Germinal center (tissue), 1 donor: ENCODE measurements around the gene ZNF385C.

ENCODE experiments used
- DNase-seq: peaks from one replicate; pipeline ENCODE4 v3.0.0; 2012; ENCODE audit warnings: mixed read lengths, low spot score

ZNF385C gene

DNA sequence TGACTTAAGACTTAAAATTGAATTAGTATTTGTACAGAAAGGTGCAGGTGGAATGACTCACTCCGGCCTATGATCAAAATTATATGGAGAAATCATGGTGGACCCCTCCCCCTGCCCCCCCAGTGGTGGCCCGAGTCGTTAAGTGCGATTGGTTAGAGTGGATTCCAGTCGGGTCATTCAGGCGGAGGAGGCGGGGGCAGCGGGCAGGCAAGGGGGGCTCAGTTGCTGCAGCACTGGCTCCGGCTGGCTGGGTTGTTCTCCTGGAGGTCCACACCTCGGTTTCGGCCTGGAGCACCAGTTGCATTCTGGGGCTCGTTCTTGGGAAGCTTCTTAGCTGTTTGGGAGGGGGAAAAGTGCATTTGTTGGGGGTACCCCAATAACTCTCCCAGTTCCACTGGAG is 27.3 kb upstream of the ZNF385C start:
- DNase-seq = no peak

DNA sequence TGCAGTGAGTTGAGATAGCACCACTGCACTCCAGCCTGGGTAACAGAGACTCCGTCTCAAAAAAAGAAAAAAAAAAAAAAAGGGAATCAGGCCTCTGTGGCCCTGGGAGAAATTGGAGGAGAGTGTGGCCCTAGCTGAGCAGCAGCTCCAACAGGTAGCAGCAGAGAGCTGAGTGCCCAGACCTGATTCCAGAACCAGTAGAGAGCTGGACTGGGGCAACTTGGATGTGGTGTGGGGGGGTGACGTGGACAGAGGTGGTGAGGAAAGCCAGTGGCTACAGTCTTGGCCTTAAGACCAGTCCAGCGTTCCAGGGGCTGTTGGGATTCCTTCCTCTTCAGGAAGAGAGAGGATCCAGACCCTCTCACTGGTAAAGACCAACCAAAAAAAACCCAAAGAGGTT is 26.0 kb upstream of the ZNF385C start:
- DNase-seq = no peak

DNA sequence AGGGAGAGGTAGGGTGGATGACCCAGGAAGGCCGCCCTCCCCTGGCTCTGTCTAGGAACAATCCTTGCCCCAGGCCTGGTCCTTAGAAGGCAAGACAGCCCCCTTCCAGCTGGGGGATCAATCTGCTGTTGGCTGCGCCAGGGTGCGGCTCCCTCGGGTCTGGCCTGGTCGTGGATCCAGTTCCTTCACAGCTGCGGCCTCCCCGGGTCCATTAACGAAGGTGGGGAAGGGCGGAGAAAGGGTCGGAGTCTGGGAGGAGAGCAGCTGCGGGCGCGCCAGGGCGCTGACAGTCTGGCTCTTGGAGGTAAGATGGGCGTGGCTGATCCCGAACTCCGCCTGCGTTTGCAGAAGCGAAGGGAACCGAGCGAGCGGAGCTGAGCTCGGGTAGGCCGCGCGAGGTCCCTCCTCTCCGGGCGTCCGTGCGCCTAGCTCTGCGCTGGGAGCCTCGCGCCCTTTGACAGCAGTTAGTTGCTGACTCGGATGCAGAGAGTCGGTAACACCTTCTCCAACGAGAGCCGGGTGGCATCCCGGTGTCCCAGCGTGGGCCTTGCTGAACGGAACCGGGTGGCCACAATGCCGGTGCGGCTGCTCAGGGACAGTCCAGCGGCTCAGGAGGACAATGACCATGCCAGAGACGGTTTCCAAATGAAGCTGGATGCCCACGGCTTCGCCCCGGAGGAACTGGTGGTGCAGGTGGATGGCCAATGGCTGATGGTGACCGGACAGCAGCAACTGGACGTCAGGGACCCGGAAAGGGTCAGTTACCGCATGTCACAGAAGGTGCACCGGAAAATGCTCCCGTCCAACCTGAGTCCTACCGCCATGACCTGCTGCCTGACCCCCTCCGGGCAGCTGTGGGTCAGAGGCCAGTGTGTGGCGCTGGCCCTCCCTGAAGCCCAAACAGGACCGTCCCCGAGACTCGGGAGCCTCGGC is 24.4 kb upstream of the ZNF385C start, which contains the start of gene HSPB9:
TSS of gene HSPB9 (plus strand) at position 434 of the 933 bp plus-strand sequence. CDS start at position 481, 47 bp downstream.
- DNase-seq = no peak

DNA sequence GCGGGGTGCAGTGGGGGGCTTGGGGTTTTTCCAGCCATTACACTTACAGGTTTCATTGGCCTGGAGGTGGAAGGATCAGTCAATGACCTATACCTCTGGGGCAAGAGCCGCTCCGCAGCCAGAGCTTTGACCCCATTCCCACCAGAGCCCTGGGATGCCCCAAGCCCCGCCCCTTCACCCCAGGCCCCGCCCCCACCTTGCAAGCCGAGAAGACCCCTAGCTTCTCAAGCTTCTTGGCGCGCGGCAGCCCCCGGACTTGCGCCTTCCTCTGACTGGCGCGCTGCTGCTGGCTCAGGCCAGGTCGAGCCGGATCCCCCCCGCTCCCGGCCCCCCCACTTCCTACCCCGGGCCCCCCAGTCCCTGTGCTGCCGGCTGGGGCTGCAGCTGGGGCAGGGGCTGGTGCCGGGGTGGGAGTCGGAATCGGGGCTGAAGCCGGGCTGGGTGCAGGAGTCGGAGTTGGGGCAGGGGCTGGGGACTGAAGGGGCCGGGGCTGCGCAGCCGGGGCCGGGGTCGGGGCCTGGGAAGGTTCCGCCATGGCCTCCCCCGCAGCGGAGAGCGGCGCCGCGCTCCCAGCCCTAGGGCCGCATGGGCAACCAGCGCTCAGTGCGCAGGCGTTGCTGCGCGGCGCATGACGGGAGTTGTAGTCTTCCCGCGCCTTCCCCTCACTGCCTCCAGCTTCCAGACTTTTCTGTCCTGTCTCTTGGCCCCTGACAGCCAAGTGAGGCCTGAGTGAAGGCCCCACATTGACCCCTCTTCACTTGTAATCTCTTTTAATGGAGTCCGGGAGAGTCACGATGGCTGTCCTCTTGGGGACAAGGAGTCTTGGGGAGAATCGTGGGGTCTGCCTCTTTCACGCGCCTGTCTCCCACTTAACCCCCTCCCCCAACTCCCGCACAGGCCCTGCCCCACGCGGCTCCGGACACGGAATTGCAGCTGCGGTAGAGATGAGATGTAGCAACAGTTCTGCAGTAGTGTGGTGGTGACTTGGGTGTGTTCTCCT is 22.8 kb upstream of the ZNF385C start, which contains the start of gene KAT2A:
TSS of gene KAT2A (minus strand) at position 598 of the 1,000 bp plus-strand sequence. CDS start at position 535, 63 bp downstream.
- peak; percentile 90 for DNase-seq

DNA sequence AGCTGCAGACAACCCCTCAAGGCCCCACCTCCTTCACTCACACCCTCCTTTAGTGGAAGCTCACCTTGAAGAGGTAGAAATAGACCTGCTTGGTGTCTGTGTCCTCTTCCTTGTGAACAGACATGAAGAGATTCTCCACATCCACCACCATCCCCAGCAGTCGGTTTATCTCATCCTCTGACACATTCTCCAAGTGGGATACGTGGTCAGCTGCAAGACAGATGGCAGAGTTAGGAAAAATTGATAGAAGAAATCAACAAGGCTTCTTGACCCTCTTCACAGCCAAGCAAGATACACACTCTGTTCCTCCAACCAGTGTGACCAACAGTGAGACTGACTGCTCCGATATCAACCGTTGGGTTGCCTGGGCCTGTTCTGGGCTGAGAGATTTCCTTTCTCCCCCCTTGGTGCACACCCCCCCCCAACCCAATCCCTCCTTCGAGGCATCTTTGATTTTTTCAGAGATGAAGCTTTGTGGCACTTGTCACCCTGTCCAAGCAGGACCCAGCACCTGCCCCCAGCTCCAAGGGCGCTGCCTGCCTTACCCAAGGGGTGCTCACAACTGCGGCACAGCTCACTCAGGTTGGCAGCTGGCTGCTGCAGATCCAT is 22.0 kb upstream of the ZNF385C start:
- DNase-seq = no peak

DNA sequence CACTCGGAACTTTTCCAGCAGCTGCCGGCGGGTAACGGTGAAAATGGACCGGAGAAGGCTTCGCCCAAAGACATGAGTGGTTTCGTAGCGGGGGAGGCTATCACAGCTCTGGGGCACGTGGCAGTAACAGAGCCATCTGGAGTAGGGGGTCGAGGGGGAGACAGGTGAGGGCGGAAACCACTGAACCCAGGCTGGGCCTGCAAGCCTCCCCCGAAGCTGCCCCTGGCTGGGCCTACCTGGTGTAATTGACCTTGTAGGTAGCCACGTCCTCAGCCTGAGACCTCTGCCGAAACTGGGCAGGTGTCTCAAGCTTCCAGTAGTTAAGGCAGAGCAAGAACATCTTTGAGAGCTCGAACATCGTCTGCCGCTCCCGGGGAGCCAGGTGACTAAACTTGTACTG is 21.0 kb upstream of the ZNF385C start:
- DNase-seq = no peak

DNA sequence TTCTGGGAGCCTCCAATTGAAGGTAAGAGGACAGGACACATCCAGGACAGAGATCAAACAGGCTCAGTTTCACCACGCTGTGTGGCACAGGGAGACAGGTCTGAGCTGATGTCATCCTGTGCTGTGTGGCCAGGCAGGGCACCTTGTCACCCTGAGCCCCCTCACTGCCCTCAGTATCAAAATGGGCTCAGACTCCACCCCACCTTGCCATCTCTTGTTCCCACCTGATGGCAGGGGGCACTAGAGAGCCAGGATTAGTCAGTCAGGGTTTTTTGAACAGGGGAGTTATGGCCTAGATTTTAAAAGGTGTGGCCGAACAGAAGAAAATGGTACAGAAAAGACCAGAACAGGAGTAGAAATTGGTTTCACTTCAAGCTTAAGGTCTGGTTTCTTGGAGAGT is 20.3 kb upstream of the ZNF385C start:
- DNase-seq = peak; percentile 59

DNA sequence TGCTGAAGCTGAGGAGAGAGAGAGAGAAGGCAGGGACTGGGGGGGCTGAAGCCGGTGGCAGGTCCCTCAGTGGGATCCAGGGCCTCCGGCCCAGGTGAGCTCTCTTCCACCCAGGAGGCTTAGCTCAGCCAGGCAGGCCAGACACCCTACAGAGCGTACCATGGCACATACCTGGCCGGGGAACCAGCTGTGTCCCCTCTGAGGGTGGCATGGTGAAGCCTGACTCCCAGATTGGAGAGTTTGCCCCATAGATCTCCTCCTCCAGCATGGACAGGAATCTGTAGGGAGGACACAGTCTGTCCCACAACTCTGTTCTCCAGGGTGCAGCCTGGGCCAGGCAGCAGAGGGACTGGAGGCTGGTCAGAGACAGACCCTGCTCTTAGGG is 19.8 kb upstream of the ZNF385C start:
- DNase-seq = no peak

DNA sequence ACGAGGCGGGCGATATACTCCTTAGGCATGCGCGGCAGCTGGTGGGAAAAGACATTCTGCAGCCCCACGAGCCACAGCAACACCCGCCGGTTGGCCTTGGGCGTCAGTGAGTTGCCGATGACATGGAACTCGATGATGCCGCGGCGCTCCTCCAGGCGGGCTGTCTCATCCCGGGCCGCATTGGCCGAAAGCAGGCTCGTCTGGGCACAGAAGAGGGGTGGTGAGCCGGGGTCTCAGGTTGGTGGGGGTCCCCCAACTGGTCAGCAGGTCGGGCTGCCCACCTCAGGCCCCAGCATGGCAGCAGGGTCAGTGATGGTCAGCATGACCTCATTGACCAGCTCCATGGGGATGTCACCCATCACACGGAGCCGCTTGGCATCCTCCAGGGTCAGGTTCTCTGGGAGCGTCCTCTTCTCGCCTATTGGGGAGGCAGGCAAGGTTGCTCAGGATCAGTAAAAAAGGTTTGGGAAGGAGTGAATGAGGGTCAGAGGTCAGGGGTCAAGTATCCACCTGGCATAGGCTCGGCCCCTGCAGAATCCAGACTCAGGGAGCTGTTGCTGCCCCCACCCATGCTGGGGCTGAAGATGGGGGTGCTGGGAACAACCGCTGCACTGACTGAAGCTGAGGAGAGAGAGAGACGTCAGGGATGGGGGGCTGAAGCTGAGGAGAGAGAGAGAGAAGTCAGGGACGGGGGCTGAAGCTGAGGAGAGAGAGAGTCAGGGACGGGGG is 19.3 kb upstream of the ZNF385C start:
- DNase-seq = no peak

DNA sequence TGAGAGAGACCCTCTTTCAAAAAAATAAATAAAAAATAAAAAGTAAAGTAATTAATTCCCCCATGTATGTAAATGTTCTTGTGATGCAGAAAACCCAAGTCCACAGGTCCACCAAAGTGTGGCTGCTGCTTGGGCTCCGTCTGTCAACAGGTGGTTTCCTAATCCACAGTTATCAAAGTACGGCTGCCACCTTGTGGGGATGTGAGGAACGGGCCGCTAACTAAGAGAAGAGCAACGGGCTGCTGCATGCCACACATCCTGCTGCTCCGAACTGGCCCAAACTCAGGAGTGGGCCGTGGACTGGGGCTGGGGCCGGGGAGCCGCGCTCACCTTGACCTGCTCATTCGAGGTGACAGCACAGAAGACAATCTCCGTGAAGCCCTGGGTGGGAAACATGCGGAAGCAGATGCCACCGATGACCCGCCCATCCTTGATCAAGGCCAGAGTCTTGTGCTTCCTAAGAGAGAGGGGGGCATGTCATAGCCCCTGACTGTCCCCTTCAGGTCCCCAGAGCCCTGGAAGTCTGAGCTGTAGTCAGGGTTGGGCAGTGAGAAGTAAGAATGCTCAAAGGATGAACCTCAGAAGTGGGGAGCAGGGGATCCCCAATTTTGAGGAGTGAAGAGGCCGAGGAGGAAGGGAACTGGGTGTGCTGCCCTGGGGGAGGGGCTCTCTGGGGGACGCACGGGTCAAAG is 18.6 kb upstream of the ZNF385C start:
- DNase-seq = peak; percentile 79

DNA sequence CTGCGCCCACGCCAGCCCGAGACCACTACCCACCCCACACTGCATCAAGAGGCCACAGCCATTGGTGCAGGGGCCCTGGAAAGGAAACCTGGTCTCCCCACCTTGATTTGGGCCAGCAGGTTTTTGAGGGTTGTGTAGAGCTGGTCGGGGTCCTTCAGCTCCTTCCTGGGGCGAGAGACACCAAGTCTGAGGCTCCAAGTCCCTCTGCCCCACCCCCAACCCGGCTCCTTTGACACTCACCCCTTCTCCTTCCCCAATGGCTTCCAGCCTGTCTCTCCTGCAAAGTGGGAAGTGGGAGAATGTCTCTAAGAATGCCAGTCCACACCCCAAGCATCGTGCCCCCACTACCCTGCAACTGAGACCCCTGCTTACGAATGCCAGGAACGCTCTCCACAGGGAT is 15.8 kb upstream of the ZNF385C start:
- DNase-seq = no peak

DNA sequence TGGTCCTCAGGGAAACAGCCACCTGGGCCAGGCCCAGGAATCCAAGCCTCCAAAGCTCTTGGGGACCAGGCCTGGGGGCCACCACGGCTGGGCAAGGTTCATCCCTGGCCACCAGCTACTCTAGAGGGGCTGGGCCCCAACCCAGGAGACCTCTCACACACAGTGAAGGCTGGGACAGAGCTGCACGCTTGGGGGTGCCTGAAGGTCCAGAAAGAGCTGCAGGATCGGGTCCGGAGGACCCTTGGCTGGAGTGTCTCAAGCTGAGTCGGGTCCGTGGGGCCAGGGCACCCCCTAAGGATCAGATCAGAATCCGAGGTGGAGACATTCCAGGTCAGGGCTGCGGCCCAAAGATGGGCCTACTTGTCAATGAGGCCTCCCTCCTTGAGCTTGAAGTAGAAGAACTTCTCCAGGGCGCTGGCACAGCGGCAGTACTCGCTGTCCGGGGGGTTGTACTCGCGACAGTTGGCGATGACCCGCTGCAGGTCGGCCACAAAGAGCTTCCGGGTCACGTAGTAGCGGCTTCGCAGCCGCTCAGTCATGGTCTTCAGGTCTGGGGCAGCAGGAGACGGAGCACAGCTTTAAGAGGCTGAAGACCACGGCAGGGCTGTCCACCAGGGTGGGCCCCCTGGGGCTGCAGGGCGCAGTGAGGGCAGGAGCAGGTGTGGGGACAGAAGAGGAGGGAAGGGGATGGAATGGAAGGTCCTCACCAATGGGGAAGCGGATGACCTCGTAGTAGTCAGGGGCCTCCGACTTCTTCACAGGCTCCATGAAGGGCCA is 15.2 kb upstream of the ZNF385C start:
- DNase-seq = no peak

DNA sequence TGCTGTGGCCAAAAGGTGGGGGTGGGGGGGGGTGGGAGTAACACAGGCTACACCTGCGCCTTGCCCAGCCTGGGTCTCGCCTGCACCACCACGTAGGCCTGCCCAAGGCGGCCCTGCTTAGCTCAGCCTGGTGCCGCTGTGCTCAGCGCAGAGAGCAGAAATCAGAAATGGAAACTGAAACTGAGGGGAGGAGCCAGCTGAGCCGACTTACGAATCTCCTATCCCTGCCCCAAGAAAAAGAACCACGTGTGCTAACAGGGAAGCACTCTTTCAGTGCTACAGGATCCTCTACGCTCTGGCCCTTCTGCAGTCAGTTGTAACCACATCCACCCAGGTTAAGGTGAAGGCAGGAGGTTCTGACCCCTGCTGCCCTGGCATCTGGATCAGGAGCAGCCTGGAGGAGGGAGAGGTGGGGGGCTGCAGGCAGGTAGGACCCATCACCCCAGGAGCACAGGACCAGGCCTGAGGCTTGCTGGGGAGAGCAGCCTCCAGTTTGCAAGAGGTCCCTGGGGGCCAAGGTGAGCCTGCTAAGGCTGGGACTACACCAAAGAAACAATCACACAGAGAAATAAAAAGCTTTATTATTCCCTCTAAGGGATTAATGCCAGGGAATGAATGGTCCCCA is 14.4 kb upstream of the ZNF385C start, which contains the start of gene DHX58:
TSS of gene DHX58 (minus strand) at position 163 of the 625 bp plus-strand sequence. CDS start 822 bp downstream, outside the sequence.
- DNase-seq = peak; percentile 91

DNA sequence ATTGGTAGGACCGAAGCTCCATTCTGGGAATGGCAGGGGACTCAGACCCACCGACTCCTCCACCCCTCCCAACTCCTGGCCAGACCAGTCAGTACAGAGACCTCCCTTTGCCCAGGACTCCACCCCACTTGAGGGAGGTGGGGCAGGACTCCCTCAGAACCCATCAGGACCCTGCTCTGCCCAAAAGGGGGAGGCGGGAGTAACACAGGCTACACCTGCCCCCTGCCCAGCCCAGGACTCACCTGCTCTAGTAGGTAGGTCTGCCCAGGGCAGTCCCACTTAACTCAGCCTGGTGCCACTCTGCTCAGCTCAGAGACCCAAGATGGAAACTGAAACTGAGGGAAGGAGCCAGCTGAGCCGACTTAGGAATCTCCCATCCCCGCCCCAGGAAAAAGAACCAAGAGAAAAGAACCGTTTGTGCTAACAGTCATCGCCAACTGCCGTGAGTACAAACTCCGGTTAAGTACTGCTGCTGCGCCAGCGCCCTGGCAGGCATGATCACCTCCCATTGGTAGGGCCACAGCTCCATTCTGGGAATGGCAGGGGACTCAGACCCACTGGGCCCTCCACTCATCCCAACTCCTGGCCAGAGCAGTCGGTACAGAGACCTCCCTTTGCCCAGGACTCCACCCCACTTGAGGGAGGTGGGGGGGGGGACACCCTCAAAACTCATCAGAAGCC is 13.7 kb upstream of the ZNF385C start:
- DNase-seq = no peak

DNA sequence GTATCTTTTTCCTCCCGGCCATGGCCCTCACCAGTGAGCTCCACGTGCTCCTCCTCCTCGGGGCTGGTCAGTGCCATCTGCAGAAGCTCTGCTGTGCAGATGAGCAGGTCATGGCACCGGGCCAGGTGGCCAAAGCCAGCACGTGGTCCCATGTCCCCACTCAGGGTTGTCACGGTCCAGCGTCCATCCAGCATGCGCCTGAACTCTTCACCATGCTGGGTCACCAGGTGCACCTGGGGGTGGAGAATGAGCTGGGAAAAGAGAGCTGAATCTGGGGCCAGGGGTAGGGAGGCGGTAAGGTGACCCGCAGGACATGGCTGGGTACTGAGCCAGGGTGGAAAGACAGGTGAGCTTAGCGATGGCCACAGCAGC is 13.0 kb upstream of the ZNF385C start:
- DNase-seq = no peak

DNA sequence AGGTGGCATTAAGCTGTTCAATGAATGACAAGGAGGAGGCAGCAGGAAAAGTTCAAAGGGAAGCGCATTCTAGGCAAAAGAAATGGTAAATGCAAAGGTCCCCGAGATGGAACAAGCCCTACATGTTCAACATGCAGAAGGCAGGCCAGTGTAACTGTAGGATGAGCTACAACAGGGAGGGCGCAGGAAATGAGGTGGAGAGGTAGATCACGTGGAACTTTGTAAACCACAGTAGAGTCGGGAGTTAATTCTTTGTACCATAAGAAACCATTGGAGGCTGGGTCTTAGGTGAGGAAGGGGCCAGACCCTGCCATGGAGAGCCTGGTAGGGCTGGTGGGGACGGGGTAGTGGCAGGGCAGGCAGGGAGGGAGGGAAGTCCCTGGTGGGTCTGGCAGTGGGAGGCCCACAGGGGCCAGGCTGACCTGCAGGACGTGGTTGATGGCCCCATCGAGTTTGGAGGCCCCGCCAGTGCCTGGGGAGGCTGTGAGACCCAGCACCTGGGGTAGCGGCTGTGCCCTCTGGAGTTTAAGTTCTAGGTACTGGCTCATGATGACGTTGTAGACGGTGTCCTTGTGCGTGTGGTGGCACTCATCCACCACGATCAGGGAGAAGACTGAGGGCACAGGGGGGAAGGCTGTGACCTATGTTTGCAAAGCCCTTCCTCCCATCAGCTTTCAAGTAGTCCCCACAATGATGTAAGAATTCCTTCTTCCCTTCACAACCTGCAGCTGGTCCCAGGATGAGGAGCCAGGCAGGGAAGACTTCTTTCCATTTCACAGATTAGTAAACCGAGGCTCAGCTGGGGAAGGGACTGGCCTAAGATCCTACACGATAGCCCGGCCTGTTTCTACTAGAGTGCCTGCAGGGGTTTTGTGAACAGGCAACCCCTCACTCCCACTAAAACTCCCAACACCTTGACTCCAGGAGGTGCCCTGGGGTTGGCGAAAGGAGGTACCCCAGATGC is 12.3 kb upstream of the ZNF385C start:
- no peak for DNase-seq

DNA sequence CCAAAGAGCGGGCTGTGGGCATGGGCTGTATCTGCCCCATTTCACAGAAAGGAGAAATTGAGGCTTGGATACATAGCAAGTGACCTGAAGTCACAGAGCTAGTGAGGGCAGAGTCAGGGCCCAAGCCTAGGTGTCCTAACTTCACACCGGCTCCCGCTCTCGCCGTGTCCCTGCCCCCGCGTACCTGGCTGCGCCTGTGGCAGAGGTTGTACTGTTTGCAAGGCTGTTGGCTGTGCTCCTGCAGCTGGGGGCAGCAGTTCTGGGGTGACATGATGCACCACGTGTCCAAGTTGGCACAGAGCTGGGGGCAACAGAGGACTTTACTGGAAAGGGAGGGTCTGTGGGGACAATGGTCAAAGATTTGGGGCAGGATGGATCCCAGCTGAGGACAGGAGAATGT is 10.8 kb upstream of the ZNF385C start:
- DNase-seq = no peak
